HG03558 (cell line): ENCODE data around the gene MILR1.
"Not testable (repeated sequence)": the region's sequence is repeated elsewhere in the genome, so short reads cannot be mapped to it uniquely, and the experiment has no call there.

Source experiments
- ATAC-seq: cut with Tn5 transposase; IDR thresholded peaks from one replicate; pipeline ENCODE4 v1.9.1; 2021; ENCODE audit warnings: moderate number of reproducible peaks; ENCODE audit not compliant: unreplicated experiment; ENCODE audit errors: extremely low read depth

The MILR1 gene

GRCh38 chr17:64466834-64467233, 17.9 kb downstream of the MILR1 start:
- ATAC-seq: not testable (repeated sequence)

GRCh38 chr17:64470625-64471024, 21.7 kb downstream of the MILR1 start:
- no peak for ATAC-seq

GRCh38 chr17:64471440-64471839, 22.5 kb downstream of the MILR1 start:
- ATAC-seq: no peak

GRCh38 chr17:64472564-64472963, 23.6 kb downstream of the MILR1 start:
- ATAC-seq: no peak

- ATAC-seq: no peak
Observed at GRCh38 chr17:64477849-64478248, 28.9 kb downstream of the MILR1 start.

- no peak for ATAC-seq
Observed at GRCh38 chr17:64480951-64481350, 32.0 kb downstream of the MILR1 start.

- ATAC-seq: no peak
Observed at GRCh38 chr17:64484380-64484779, 35.5 kb downstream of the MILR1 start.

- no peak for ATAC-seq
Observed at GRCh38 chr17:64488301-64488700, 39.4 kb downstream of the MILR1 start.

- ATAC-seq: no peak
Observed at GRCh38 chr17:64491034-64491860, 42.3 kb downstream of the MILR1 start.

GRCh38 chr17:64491994-64492393, 43.1 kb downstream of the MILR1 start:
- ATAC-seq: no peak

- no peak for ATAC-seq
Observed at GRCh38 chr17:64492481-64493109, 43.7 kb downstream of the MILR1 start.

GRCh38 chr17:64494121-64494520, 45.2 kb downstream of the MILR1 start:
- ATAC-seq: no peak

- ATAC-seq: not testable (repeated sequence)
Observed at GRCh38 chr17:64495300-64495699, 46.4 kb downstream of the MILR1 start.

GRCh38 chr17:64496348-64496785, 47.5 kb downstream of the MILR1 start:
- ATAC-seq: no peak

- ATAC-seq: peak; percentile 69
Observed at GRCh38 chr17:64496786-64497564, 48.1 kb downstream of the MILR1 start, which contains the start of gene POLG2. Gene POLG2, minus strand, starts transcription at chr17:64497054. Its CDS starts 86 bp downstream, at chr17:64496968.

- no peak for ATAC-seq
Observed at GRCh38 chr17:64497565-64498035, 48.7 kb downstream of the MILR1 start.

- ATAC-seq: no peak
Observed at GRCh38 chr17:64498308-64499203, 49.6 kb downstream of the MILR1 start.

- no peak for ATAC-seq
Observed at GRCh38 chr17:64499805-64500486, 51.0 kb downstream of the MILR1 start.

- ATAC-seq: no peak
Observed at GRCh38 chr17:64500487-64500859, 51.6 kb downstream of the MILR1 start.
